HG02623 (cell line): ENCODE data around the gene ATP6V0A4.
"Not testable (repeated sequence)": the region's sequence is repeated elsewhere in the genome, so short reads cannot be mapped to it uniquely, and the experiment has no call there.

Experiments used
- ATAC-seq: cut with Tn5 transposase; IDR thresholded peaks from one replicate; pipeline ENCODE4 v1.9.1; 2021; ENCODE audit warnings: moderate library complexity; ENCODE audit not compliant: unreplicated experiment

Gene ATP6V0A4

DNA sequence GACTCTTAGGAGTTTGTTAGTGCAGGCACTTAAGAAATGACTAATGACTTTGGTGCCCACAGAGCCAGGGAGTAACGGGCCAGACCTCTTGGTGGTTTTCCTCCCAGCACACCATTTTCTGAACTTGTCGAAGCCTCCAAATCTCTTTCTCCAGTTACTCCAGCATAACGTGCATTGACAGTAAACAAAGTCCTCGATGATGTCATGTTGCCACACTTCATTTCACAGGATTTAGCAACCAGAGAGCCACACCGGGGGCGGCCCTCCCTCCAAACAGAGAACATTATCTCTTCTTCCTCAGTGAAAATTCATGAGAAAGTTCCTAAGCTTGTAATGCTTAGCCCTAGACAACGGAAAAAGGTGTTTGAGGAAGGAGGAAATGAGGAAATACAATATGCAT is 92.8 kb downstream of the ATP6V0A4 start:
- no peak for ATAC-seq

DNA sequence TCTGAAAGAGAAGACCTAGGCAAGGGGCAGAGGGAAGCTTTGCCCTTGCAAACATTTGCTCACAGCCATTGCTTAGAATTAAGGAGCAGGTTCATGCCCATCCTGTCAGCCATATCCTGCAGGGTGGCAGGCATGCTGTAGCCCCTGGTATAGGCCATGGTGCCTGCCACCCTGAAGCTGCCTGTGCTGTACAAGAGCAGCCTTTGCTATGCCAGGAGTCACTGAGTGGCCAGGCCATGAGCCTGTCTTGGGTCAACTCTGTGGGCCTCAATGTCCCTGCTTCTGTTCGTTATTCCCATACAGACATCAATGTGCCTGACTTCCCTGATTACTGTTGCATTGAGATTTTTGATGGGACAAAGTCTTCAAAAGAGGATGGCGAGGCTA is 96.5 kb downstream of the ATP6V0A4 start:
- ATAC-seq, result no peak

DNA sequence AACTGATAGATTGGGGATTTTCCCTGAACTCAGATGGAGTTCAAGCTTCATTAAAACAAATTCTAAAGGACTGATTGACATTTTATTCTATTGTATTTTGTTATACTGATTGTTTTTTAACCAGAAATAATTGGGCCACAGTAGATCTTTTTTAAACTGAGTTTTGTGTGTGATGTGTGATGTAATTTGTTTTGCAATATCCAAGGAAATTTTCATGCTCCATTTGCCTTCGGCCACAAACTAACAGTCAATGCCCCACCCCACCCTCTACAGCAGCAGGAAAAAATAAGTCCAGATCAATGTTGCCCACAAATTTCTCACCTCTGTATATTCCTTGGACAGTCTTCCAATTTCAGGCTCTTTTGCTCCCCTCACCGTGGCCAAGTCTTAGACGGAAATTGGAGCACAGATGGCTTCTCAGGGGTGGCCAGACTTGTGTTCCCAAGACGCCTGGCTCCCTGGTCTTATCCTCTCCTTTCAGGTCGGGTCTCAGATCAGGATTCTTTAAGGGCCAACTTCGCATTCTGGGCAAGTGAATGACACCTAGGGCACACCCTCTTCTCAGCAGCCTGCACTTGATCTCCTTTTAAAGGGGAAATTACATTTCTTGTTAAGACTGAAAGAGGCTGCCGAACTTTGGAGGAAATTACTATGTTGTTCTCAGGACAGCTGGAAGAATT is 97.0 kb downstream of the ATP6V0A4 start, which contains the start of gene SVOPL:
SVOPL (minus strand) TSS at position 506 of the 680 bp plus-strand sequence. CDS start 22,317 bp downstream, outside the sequence.
- ATAC-seq, result no peak

DNA sequence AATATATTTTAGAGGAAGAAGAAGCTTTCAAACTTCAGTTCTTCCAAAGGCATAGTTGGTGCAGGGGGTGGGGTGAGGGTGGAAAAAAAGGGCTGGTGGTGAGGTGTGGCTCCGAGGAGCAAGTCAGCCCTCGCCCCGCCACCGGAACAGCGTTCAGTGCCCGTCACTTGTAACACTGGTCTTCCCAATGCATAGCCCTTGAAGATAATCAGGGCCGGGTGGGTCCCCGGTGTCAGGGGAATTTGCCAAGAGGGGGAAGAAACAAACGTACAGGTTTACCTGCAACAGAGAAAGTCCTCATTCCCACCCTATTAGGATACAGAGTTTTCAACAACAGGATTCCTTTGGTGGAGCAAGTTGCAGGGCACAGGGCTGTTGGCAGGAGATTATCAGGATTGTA is 98.3 kb downstream of the ATP6V0A4 start:
- ATAC-seq, result no peak

DNA sequence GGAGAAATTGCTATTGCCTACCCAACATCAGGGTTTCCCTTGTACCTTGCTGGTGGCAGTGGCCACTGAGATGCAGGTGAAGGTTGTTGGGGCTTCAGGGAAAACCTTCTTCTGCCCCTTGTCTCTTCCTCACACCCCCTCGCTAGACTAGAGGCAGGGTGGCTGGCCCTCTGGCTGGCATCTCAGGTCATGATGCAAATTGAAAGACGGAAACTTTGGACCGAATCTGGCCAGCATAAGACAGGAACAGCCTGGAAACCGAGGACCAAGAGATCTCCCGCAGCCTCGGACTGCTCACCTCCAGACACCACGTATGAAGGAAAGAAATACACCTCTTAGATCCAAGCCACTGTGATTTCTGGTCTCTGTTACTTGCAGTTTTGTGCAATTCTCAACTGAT is 99.7 kb downstream of the ATP6V0A4 start:
- ATAC-seq, result no peak

DNA sequence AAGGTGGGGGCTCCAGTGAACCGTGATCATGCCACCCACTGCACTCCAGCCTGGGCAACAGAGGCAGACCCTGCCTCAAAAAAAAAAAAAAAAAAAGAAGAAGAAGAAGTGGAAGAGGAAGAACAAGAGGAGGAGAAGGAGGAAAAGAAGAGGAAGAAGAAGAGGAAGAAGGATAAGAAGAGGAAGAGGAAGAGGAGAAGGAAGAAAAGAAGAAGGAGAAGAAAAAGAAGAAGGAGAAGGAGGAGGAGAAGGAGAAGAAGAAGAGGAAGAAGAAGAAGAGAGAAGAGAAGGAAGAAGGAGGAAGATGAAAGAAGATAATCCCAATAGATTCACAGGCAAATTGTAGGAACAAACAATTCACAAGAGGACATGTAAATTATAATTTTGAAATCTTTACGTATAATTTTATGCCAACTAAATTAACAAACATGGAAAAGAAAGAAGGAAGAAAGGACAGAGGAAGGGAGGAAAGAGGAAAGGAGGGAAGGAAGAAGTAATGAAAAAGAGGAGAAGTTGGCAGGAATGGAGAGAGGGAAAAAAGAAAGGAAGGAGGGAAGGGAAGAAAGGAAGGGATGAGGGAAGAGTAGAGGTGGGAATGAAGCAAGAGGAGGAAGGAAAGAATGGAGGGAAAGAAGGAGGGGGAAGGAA is 100.3 kb downstream of the ATP6V0A4 start:
- ATAC-seq, result no peak

DNA sequence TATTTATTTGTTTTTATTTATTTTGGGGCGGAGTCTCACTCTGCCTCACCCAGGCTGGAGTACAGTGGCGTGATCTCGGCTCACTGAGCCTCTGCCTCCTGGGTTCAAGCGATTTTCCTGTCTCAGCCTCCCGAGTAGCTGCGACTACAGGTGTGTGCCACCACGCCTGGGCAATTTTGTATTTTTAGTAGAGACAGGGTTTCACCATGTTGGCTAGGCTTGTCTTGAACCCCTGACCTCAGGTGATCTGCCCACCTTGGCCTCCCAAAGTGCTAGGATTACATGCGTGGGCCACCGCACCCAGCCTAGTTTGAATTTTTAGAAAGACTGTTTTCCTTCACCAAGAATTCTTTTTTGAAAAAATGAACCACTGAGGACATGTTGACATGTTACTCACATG is 102.2 kb downstream of the ATP6V0A4 start:
- not testable (repeated sequence) for ATAC-seq

DNA sequence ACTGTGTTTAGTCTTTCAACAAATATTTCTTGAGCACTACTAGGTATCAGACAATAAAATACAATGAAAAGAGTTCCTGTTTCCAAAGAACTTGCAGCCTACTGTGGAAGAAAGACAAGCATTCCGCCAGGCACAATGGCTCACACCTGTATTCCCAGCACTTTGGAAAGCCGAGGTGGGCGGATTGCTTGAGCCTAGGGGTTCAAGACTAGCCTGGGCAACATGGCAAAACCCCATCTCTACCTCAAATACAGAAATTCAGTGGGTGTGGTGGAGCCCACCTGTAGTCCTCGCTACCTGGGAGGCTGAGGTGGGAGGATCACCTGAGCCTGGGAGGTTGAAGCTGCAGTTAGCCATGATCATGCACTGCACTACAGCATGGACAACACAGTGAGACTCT is 102.9 kb downstream of the ATP6V0A4 start:
- ATAC-seq, result no peak

DNA sequence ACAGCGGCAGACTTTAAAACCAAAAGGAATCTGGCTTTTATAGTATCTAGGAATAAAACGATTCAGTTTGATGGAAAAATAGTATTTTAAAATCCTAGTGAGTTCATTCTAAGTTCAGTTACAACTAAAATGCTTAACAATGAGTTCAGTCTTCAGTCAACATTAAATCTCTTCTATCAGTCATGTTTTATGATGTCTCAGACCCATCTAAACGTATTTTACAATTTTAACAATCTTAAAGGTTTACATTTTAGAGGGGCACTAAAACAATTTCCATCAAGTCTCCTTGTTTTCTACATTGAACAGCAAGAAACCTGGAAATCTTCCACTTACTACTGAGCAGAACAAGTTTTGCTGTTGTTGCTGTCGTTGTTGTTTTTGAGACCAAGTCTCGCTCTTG is 106.8 kb downstream of the ATP6V0A4 start:
- ATAC-seq, result no peak

DNA sequence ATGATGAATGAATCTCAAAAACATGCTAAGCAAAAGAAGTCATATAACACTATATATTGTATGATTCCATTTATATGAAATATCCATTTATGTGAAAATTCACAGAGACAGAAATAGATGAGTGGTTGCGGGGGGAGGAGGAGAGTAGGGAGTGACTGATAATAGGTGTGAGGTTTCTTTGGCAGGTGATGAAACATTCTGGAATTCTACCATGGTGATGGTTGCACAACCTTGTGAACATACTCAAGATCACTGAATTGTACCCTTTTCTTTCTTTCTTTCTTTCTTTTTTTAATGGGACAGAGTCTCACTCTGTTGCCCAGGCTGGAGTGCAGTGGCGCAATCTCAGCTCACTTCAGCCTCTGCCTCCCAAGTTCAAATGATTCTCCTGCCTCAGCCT is 107.5 kb downstream of the ATP6V0A4 start:
- ATAC-seq, result no peak

DNA sequence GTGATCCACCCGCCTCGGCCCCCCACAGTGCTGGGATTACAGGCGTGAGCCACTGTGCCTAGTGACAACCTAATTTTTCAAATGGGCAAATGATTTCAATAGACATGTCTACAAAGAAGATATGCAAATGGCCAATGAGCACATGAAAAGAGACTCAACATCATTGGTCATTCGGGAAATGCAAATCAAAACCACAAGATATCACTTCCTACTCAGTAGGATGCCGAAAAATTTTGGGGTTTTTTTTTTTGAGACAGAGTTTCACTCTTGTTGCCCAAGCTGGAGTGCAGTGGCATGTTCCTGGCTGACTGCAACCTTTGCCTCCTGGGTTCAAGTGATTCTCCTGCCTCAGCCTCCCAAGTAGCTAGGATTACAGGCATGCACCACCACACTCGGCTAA is 110.0 kb downstream of the ATP6V0A4 start:
- ATAC-seq, result not testable (repeated sequence)

DNA sequence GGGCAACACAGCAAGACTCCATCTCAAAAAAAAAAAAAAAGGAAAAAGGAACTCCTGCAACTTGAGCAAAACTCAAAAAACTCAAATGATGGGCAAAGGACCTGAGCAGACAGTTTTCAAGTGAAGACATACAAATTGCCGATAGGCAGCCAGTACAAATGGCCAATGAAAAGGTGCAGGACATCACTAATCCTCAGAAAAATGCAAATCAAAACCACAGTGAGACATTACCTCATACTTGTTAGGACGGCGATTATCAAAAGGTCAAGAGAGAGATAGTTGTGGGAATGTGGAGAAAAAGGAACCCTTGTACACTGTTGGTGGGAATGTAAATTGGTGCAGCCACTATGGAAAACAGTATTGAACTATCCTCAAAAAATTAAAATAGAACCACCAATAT is 113.7 kb downstream of the ATP6V0A4 start:
- ATAC-seq, result no peak

DNA sequence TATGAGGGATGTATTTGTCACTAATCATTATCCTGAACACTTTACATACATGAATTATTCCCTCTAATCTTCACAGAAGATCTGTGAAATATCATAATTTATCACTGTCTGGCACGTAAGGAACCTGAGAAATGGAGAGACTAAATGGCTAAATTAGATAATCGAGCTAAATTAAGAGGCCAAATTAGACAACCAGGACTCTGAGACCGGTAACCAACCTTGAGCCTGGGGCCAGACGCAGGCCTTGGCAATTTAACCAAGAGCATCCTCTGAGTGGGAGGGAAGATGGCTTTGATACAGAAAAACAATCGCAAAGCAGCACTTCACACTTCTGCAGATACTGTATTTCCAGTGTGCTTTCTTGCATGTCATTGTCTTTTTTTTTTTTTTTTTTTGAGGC is 118.2 kb downstream of the ATP6V0A4 start:
- ATAC-seq, result no peak

DNA sequence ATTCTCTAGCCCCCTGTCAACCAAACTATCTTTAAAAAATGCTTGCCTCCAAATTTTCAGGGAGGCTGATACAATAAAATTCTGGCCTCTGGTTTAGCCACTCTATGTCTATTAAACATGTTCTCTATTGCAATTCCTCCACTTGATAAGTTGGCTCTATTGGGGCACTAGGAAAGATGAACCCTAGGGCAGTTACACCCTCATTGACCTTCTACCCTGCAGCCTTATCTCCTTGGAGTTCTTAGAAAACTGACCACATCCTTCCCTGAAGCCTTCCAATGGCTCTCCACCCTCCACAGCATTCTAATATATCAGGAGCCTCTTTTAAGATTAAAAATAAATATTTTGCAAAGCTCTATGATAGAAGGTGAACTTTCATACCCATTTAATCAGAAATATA is 127.4 kb downstream of the ATP6V0A4 start:
- no peak for ATAC-seq

DNA sequence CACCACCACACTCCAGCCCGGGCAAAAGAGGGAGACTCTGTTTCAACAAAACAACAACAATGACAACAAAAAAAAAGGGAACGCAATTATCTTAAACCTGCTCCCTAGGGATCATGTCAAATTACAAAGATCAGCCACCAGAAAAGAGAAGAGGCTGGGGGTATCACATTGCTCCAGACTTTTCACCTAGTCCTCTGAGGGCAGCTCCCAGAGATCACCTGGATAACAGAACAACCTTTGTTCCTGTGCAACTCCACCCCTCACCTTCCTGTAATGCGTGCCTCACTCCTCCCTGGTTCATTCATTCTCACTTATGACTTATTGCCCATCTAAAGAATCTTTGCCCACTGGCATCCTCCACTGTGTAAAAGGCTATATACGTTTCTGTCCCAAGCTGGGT is 128.6 kb downstream of the ATP6V0A4 start:
- no peak for ATAC-seq

DNA sequence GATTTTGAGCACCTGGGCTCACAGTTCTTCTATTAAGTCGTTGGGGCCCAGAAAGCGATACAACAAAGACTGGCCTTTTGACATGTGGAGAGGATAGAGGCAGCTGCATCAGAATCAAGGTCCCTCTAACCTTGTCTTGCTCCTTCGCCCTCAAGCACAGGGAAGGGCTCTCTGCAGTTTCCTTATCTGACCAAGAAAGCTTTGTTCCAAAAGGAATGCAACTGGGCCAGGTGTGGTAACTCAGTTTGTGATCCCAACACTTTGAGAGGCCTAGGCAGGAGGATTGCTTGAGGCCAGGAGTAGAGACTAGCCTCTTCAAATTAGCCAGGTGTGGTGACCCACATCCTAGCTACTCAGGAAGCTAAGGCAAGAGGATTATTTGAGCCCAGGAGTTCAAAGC is 129.1 kb downstream of the ATP6V0A4 start:
- ATAC-seq, result no peak

DNA sequence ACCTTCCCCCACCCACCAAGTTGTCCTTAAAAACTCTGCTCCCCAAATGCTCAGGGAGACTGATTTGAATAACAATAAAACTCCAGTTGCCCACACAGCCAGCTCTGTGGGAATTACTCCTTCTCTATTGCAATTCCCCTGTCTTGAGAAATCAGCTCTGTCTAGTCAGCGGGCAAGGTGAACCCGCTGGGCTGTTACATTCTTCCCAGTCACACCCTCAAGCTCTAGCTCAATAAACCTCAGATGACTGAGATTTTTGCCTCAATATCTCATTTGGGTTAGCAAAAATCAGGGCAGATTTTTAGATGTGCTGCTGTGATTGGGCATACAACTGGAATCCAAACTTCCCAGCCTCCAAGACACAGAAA is 129.8 kb downstream of the ATP6V0A4 start:
- no peak for ATAC-seq

DNA sequence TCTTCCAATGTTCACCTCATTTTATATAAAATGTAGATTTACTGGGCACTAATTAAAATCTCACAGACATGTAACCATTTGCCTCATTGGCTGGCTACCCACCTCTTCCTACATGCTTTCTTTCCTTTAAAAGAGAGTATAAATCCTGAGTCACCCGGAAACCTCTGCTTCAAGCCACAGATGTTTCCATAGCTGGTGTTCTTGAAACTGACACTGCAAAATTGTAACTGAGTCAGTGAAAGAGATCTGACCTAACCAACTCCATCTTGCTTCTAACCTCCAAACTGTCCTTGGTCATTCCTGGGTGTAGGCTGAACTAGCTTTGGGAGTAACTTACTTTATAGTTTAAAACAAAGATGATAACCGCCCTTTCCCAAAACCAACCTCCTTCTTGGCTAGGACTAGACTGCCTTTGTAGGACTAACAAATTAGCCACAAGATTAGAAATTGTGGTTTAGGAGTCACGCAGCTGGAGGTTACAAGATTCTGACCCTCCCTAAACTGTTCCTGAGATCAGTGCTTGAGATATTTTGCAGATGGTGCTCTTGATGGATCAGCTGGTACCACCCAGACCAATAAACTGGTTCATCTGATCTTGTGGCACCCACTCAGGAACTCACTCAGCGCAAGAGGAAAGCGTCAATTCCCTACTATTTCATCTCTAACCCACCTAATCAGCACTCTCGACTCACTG is 130.3 kb downstream of the ATP6V0A4 start:
- ATAC-seq, result no peak

DNA sequence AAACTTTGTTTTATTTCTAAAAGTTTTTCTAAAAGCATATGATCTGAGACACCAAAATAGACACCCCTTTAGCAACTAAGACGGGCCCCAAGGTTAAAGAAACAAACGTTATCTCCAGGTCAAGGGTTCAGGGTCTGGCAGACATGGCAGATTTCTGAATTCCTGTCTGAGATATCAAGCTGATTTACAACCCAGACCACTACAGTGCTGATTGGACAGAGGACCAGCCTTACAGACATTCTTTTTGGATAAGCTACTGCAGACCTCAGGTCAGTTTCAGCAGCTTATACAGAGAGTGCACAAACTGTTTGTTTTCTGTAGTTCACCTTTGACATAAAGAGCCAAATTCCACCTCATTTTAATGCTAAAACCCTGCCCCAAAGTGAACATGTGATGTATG is 131.6 kb downstream of the ATP6V0A4 start:
- ATAC-seq, result no peak

DNA sequence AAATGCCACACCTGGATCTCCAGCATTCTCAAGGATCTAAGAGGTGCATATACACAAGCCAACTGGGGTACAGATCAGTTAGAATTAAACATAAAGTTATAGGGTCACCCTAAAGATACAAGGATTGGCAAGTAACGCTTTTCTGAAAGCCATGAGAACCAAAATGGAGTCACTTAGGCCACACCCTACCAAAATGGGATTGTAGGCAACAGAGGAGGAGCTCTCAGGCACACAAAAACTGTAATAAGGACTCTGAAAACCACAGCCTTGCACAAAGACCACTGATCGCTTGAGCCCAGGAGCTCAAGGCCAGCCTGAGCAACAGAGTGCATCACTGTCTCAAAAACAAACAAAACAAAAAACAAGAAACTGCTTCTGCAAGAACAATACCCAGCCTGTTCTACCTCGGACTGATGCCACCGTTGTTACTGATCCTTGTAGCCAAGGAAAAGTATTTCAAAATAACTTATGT is 132.3 kb downstream of the ATP6V0A4 start:
- no peak for ATAC-seq

DNA sequence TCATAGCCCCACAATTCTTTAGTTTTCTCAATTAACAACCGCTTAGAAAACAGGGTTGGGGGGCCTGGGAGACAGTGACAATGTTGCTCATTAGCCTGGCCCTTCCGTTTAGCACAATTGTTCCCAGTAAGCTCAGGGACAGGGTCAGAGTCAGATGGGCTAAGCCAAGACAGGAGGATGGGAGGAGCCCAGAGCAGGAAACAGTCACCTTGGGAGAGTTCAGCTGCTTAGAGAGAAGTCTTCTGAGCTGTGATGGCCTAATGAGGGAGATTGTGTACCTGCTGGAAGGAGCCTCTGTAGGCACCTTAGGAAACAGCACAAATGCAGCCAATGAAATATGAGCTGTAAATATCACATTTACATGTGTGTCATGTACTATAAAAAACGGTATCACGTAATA is 132.7 kb downstream of the ATP6V0A4 start:
- ATAC-seq, result no peak
